GM21786 (cell line): ENCODE measurements around the gene APOBEC3G.

Experiments used
- ATAC-seq: cut with Tn5 transposase; IDR thresholded peaks from one replicate; pipeline ENCODE4 v1.9.1; 2021; ENCODE audit not compliant: unreplicated experiment

APOBEC3G gene

DNA sequence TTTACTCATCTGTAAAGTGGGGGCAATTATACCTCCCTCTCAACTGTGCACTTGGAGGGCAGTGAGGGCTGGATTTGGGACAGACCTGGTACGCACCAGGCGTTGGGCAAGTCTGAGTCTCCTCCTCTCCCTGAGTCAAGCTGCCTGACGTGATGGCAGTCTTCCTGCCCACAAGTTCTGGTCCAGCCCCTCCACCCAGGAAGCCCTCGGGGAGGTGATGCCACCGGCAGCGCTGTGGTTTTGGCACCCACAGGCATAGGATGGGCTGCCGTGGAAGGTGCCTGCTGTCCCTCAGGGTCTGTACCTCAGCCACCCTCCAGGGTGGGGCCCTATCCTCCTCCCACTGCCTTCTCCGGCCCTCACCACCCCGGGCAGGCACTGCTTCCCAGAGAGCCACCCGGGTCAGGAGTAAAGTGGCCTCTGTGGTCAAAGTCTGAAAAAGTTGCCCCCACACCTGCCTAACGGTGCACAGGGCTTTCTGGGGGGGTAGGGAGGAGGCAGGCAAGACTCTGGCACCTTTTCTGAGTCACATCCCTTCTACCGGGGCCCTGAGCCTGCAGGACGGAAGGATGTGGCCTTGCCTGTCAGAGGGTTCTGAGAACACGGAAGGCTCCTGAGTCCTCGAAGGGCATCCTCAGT, 13.5 kb downstream of the APOBEC3G start:
- no peak for ATAC-seq

DNA sequence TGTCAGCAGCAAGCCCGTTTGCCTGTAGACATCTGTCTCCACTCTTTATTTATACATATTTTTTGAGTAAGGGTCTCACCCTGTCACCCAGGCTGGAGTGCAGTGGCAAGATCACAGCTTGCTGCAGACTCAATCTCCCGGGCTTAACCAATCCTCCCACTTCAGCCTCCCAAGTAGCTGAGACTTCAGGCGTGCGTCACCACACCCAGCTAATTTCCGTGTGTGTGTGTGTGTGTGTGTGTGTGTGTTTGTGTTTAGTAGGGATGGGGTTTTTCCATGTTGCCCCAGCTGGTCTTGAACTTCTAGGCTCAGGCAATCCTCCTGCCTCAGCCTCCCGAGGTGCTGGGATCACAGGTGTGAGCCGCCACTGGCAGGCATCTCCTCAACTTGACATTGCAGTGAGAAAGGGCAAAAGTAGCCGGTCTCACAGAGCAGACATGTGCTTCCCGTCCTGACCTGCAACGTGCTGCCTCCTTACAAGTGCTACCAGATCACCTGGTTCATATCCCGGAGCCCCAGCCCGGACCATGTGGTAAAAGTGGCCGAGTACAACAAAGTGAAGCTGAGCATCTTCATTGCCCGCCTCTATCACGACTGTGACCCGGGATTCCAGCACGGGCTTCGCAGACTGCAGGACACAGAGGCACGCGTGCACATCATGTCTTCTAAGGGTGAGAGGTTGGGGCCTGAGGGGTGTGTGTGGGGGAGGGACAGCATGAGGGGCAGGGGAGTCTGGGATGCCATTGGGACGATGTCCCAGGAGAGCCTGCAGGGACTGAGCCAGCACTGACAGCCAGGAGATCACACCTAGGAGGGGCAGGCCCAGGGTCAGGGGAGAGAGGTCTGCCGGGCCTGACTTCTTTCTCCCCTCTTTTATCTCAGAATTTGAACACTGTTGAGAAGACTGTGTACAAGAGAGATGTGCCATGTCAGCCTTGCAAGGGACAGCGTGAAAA, 14.3 kb downstream of the APOBEC3G start:
- ATAC-seq = no peak

DNA sequence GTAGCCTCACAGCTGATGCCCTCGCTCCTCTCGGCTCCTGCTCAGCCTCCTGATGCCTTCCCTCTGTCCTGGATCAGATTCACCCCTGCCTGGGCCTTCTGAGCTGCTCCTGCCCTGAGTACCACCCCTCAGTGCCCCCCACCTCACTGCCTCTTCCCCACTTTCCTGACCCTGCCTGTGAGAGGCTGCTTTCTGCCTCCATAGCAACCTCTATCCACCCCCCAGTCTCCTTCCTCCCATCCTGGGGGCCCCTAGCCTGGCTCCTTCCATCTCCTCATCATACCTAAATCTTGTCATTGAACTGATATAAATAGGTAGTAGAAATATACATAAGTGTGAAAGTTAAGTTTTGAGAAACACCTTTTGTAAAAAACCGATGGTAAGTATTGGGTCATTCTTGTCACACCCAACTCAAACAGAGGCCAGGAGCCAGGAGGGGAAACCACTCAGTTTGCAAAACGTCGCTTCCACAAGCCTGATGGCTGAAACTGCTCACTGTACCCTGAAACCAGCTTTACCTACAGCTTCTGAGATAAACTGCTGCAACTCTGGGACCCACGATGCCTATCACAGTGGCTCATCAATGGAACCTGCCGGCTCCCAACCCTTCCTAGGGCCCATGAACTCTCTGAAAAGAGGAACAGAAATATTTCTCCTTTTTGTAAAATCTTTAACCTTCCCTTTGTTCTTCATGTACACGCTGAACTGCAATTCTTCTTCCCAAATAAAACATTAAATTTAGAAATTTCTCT, 15.2 kb downstream of the APOBEC3G start:
- ATAC-seq = no peak

DNA sequence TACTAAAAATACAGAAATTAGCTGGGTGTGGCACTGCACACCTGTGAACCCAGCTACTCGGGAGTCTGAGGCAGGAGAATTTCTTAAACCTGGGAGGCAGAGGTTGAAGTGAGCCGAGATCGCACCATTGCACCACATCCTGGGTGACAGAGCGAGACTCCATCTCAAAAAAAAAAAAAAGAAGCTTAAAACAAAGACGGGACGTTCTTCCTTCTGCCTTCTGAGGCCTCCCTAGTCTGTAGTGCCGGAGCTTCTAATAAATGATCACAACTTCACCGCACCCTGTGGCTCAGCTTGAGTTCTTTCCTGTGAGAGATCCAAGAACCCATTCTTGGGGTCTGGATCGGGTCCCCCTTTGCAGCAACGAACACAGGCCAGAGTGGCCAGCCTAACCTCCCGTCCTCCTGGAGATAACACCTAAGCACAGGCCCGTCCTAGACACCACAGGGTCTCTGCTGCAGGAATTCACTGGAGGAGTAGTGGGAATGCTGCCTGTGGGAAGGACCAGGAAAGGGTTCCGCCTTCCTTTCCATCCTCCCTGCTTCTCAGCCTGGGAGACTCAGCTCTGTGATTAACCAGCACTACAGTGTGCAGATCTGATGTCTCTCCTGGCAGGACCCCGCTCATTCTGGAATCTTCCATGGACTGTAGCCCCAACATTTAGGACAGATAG, 17.8 kb downstream of the APOBEC3G start:
- ATAC-seq = no peak

DNA sequence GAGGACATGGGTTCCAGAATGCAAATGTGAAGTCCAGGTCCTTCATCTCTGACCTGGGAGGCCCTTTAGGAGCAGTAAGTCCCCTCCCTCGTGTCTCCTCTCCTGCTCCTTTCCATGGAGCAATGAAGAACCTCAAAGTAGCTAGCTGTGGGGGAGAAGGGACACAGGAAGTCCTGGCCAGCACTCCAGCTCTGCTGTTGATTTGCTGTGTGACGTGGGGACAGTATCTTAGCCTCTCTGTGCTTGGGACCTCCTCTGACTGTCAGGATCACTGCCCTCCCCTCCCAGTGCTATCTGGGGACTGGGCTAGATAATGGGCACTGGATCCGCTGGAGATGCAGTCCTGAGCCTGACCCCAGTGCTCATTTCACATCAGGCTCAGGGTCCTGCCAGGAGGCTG, 18.9 kb downstream of the APOBEC3G start:
- no peak for ATAC-seq

DNA sequence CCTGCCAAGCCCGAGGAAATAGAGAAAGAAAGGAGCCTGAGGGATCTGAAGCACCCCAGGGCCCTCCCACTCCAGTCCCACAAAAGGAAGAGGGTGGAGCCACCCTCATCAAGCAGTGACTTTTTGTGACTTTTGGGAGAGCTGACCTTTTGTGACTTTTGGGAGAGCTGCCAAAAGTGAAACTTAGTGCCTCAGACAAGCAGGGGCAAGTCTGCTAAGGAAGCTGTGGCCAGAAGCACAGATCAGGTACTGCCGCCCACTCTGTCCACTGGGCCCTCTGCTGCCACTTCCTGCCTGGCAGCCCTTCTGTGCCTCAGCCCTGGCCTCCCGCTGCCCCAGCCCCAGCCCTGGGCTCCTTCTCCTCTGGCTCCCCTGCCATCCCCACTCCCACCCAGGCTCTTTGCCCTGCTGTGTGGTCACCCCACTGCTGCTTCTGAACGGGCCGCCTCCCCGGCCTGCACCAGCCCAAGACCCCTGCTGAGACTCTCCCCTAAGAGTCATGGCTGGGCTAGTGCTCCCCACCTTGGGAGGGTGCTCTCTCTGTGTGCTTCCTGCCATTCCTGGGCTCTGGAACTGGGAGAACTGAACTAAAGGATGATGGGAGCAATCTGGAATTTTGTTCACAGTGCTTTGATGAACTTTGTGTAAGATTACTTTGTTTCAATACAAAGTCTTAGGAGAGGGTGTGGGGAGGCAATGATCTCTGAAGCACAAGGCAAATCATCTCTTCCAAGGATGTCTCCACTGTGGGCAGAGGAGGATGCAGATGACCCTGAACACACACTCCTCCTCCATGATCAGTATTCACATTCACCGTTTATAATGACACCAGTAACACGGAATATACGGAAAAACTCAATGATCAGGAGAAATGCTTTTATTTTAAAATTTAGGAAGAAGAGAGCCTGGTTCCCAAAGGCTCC, 20.3 kb downstream of the APOBEC3G start, which contains the start of gene APOBEC3H:
Gene APOBEC3H, plus strand, starts transcription at position 147 of the 923 bp plus-strand sequence. CDS start 3,035 bp downstream, outside the sequence.
- no peak for ATAC-seq

DNA sequence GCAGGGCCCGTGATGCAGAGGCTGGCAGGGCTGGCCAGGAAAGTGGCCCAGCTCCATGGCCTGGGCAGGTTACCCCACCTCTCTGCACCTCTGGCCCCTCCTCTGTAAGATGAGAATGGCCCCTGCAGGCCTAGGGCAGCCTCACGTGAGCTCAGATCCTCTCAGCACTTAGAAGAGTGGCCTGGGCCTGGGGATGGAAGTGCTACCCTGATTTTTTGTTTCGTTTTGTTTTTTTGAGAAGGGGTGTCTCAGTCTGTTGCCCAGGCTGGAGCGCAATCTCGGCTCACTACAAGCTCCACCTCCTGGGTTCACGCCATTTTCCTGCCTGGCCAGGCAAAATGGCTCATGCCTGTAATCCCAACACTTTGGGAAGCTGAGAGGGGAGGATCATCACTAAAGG, 21.0 kb downstream of the APOBEC3G start:
- ATAC-seq = no peak

DNA sequence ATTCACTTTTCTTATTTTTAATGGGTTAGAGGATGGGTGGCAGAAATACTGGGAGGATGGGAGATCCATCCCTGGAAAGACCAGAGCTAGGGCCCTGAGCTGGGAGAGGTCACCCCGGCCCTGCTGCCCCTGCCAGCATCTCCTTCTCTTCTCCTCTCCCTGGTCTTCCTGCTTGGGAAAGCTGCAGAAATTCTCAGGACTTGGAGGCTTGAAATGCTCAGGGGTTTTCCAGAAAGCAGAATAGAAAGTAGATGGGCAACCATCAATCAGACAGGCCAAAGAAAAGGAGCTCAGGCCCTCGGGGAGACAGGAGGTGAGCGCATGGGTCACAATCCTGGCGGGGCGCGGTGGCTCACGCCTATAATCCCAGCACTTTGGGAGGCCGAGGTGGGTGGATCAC, 21.5 kb downstream of the APOBEC3G start:
- ATAC-seq = no peak

DNA sequence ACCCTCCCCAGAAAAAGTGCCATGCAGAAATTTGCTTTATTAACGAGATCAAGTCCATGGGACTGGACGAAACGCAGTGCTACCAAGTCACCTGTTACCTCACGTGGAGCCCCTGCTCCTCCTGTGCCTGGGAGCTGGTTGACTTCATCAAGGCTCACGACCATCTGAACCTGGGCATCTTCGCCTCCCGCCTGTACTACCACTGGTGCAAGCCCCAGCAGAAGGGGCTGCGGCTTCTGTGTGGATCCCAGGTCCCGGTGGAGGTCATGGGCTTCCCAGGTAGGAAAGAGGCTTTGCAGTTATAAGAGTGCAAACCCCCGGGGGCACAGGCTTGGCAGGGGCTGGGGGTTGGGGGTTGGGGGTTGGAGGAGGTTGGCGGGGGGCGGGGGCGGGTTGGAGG, 24.2 kb downstream of the APOBEC3G start:
- no peak for ATAC-seq

DNA sequence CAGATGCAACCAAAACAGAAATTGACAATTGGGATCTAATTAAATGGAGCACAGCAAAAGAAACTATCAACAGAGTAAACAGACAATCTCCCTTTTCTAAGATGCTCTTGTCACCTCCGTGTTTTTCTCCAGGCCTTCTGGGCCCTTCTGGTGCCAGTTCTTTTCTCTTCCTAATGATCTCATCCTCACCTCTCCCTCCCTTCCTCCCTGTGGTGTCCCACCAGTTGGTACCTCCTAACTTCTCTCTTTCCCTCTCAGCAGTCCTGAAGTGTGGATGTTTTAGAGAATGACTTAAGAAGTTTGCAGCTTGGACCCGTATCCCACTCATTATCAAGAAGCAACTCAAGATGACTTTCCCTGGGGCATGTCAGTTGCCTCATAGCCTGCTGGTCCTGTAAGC, 26.4 kb downstream of the APOBEC3G start:
- ATAC-seq = no peak

DNA sequence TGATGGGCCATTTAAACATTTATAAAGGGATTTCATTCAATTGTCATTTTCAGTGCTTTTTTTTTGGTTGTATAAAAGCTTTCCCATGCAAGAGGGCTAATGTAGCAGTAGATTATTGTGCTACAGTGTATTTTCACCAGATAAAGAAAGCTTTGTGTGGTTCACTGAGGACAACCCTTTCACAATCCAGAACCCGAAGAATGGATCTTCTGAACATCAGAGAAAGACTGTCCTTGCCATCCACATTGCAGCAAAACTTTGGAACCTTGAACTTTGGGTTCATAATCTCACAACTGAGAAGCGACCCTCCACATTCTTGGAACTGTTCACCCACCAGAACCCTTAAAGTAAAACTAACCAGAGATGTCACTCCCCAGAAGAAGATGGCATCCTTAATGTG, 29.3 kb downstream of the APOBEC3G start:
- no peak for ATAC-seq

DNA sequence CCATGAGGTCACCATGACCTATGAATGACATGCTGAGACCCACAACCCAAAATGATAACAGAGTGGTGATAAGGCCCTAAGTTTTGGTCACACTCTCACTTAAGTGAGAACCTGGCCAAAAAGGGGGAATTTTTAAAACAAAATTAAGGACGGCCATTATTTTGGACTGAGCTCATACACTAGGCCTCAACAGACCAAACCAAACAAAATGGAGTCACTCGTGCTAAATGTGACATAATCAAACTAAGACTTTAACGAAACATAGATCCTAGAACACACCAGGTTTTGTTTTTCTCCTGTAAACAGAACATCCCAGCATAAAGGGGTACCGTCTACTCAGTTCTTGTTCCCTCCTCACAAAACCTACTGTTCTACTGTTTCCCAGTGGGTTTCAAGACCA, 31.4 kb downstream of the APOBEC3G start:
- no peak for ATAC-seq

DNA sequence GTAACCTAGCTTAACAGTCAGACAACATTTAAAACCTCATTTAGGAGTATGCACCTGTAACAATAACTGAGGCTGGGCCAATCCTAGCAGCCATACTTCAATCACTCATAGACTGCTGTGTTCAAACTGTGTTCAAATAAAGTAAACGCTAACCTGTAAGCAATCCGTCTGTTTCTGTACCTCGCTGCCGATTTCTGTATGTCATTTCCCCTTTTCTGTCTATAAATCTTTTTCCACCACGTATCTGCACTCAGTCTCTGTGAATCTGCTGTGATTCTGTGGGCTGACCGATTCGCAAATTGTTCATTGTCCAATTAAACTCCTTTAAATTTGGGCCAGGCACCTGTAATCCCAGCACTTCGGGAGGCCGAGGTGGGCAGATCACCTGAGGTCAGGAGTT, 32.3 kb downstream of the APOBEC3G start:
- ATAC-seq = no peak

DNA sequence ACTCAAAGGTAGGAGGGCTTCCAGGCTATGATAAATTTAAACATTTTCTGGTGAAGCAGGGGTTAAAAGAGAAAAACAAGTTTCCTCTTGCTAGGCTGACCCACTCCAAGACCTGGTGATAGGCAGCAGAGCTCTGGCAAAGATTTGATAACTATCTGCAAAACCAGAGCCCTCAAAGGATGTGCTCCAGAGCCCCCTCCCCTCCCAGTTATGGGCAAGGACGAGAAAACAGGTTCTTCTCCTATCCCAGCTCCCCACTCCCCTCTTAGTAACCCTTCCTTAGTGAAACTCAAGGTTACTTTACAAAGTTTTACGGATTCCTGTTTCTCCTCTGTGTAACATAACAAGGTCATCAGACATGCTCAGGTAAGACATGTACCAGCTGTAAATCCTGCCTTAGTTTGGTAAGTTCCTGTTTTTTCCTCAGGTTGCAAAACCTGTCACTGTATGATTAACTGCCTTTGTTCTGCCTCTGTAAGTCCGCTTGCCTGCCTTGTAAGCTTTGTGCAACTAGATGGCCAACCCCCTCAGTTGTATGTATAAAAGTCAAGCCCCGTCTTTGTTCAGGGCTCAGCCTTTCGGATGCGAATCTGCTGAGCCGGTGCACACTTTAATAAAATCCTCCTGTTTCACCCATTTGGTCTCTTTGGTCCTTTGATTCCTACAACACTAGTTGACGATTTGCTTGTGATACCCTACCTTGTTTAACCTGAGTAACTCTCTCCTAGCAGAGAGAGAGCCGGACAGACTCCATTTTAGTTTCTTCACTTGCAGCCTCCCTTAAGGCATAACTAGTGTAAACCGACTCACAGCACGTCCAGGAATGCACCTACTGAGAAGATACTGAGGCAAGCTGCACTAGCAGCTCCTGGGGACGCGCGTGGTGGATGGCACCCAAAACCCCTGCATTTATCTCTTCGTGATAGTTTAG, 33.8 kb downstream of the APOBEC3G start:
- no peak for ATAC-seq

DNA sequence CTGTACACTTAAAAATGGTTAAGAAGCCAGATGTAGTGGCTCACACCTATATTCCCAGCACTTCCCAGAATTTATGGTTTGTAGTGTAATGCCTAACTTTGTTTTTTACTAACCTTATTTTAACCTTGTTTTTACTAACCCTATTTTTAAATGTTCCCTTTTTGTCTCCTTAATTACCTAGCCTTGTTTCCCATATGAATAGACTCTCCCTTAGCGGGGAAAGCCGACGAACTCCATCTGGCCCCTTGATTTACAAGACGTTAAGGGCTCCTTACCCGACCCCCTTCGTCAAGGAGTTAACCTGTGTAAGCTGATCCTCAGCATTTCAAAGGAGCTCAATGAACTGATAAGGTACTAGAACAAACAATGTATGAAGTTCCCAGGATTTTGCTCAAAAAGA, 37.0 kb downstream of the APOBEC3G start:
- no peak for ATAC-seq

DNA sequence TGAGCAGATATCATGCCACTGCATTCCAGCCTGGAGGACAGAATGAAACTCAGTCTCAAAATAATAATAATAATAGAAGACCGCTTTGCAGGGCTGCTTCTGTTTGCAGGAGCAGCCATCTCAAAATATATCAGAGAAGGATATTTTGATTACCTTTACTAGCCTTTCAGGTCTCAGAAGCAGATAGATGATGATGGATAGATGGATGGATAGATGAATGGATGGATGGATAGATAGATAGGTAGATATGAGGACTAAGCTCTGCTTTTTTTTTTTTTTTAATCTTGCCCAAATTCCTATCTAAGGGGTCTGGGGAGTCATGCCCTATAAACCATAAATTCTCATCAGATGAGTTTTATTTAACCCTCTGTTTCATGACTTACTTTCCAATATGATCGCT, 38.5 kb downstream of the APOBEC3G start:
- ATAC-seq = no peak

DNA sequence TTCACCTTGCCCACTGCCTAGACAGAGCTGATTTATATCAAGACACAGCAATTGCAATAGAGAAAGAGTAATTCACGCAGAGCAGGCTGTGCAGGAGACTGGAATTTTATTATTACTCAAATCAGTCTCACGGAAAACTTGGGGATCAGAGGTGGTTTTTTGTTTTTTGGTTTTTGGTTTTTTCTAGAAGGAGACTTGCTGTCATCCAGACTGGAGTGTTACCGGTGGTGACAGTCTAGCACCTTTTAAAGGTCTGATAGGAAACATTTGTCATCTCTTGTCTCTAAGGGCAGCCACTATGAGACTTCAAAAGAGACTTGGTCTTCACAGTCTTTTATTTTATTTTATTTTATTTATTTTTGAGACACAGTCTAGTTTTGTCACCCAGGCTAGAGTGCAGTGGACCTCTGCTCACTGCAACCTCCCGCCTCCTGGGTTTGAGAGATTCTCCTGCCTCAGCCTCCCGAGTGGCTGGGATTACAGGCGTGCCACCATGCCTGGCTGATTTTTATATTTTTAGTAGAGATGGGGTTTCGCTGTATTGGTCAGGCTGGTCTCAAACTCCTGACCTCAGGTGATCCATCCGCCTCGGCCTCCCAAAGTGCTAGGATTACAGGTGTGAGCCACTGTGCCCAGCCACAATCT, 39.0 kb downstream of the APOBEC3G start:
- no peak for ATAC-seq

DNA sequence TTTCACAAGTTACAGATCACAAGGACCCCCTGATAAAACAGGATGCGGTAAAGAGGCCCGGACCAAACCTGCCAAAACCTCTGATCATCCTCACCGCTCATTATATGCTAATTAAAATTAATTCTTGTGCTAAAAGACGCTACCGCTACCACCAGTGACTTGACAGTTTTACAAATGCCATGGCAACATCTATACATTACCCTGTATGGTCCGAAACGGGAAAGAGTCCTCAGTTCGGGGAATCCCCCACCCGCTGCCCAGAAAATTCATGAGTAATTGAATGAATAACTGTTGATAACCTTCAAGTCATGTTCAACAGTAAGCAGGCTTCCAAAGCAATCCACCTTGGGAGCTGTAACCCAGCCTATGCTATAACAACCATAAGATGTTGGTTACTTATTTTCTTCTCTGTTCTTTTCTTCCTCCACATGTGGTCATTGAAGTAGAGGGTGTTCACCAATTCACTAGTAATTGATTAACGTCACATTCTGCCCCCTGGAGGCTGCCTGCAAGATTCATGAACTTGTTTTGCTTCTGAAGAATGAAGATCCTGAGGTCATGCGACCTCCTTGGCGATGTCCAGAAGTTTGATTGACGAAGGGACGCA, 40.6 kb downstream of the APOBEC3G start:
- peak; percentile 43 for ATAC-seq
